Breast epithelium (tissue), 4 donors: ENCODE measurements around the gene PPP2R3A. TPM values are rescaled to one million over a fixed set of nuclear protein-coding genes. Genes with fewer than 3 reads are reported as not detected.
A peak's percentile ranks its signal among the peaks of the same experiment; 100 is the strongest.
"Not testable (repeated sequence)": the region's sequence is repeated elsewhere in the genome, so short reads cannot be mapped to it uniquely, and the experiment has no call there.

Experiments
- DNase-seq, 2 donors: peaks; one replicate each; pipeline ENCODE4 v3.0.0-alpha.2; 2019; ENCODE audit warnings: low spot score in 2 of 2
- H3K27ac ChIP-seq, 2 donors: fragments of 200-600 bp; sonication (generic) in 1 of 2; one replicate each; pipeline ENCODE4 v1.5.1; 2016 to 2019; ENCODE audit warnings: mild to moderate bottlenecking in 1 of 2
- H3K27me3 ChIP-seq, 2 donors: fragments of 200-600 bp; sonication (generic) in 1 of 2; one replicate each; pipeline versions ENCODE4 v1.5.1 to v1.6.0; 2017 to 2019; ENCODE audit warnings: control low read depth in 1 of 2, mild to moderate bottlenecking in 1 of 2
- H3K36me3 ChIP-seq: fragments of 200-600 bp; one replicate; pipeline ENCODE4 v1.5.1; 2019
- H3K4me1 ChIP-seq, 2 donors: fragments of 200-600 bp; sonication (generic); one replicate each; pipeline ENCODE4 v1.5.1; 2016 to 2019; ENCODE audit warnings: control low read depth in 1 of 2
- H3K4me3 ChIP-seq, 3 donors: fragments of 200-600 bp; sonication (generic); 1 replicate in 2 of 3; 2 replicates in 1 of 3; pipeline ENCODE4 v1.5.1; 2016 to 2019; ENCODE audit warnings: mild to moderate bottlenecking in 3 of 3, moderate library complexity in 2 of 3
- H3K9me3 ChIP-seq, 2 donors: fragments of 200-600 bp; sonication (generic) in 1 of 2; one replicate each; pipeline ENCODE4 v1.5.1; 2016 to 2019; ENCODE audit warnings: control low read depth in 1 of 2
- POLR2A ChIP-seq: fragments of 450-650 bp; IDR thresholded peaks from one replicate; pipeline ENCODE4 v1.6.1; 2016; ENCODE audit warnings: antibody characterized with exemption, mild to moderate bottlenecking, moderate library complexity
- POLR2AphosphoS5 ChIP-seq, 3 donors: sonication (generic); formaldehyde crosslinking; IDR thresholded peaks; one replicate each; pipeline ENCODE4 v1.6.1; 2017; ENCODE audit warnings: antibody characterized with exemption in 3 of 3
- intact Hi-C: fragments of 100-400 bp; cut with DNase I; formaldehyde crosslinking; loops from one replicate; pipeline ENCODE4 v1.15.1; 2023; ENCODE audit warnings: low total_unique reads
- total RNA-seq, 3 donors: library from RNA; depleted of rRNA; stranded (reverse); fragments of >200 nt; gene quantifications; one replicate each; pipeline ENCODE4 v1.1.0, GENCODE V29; 2016
- TF ChIP-seq, protein P1 (sequence below), 3 donors: fragments of 450-650 bp; IDR thresholded peaks; one replicate each; pipeline ENCODE4 v1.5.1; 2016 to 2017; ENCODE audit warnings: antibody characterized with exemption in 3 of 3, mild to moderate bottlenecking in 3 of 3, moderate library complexity in 3 of 3

The PPP2R3A gene
- total RNA-seq, 3 donors from 2014 or later: 10.4 to 43.6 (median 20.6) TPM

DNA sequence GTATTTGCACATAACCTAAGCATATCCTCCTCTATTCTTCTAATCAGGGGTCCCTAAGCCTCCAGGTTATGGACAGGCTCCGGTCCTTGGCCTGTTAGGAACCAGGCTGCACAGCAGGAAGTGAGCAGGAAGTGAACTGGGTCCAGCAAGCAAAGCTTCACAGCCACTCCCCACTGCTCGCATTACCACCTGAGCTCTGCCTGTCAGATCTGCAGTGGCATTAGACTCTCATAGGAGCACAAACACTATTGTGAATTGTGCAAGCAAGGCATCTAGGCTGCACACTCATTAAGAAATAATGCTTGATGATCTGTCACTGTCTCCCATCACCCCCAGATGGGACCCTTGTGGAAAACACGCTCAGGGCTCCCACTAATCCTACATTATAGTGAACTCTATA is 220.8 kb downstream of the PPP2R3A start:
- peaks cover 0 to 5% of the 10 kb centered on the region in 2 donors for H3K4me1 ChIP-seq
- no peak for TF ChIP-seq POLR2AphosphoS5 (IDR thresholded peaks at IDR 0.05)
- no peak for TF ChIP-seq POLR2A
- TF ChIP-seq, protein P1, sequence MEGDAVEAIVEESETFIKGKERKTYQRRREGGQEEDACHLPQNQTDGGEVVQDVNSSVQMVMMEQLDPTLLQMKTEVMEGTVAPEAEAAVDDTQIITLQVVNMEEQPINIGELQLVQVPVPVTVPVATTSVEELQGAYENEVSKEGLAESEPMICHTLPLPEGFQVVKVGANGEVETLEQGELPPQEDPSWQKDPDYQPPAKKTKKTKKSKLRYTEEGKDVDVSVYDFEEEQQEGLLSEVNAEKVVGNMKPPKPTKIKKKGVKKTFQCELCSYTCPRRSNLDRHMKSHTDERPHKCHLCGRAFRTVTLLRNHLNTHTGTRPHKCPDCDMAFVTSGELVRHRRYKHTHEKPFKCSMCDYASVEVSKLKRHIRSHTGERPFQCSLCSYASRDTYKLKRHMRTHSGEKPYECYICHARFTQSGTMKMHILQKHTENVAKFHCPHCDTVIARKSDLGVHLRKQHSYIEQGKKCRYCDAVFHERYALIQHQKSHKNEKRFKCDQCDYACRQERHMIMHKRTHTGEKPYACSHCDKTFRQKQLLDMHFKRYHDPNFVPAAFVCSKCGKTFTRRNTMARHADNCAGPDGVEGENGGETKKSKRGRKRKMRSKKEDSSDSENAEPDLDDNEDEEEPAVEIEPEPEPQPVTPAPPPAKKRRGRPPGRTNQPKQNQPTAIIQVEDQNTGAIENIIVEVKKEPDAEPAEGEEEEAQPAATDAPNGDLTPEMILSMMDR (IDR thresholded peaks at IDR 0.05): no peak
- no peaks in the 10 kb centered on the region for H3K36me3 ChIP-seq
- no peak for DNase-seq
- no peaks in the 10 kb centered on the region for H3K27me3 ChIP-seq
- H3K4me3 ChIP-seq: no peak overlapping the region
- no peaks in the 10 kb centered on the region for H3K9me3 ChIP-seq
- H3K27ac ChIP-seq: no peak overlapping the region
- intact Hi-C loops: no loop called here

DNA sequence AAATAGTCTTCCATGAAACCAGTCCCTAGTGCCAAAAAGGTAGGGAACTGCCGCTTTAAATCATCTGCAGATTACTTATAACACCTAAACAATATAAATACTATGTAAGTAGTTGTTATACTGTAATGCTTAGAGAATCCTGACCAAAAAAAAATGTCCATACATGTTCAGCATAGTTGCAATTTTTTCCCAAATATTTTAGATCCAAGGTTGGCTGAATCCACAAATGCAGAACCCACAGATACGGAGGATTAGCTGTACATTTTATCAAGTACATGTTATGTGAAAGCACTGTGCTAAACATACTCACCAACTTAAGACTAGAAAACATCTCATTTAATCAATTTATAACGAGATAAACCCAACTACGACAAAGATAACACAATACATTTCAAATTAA is 221.3 kb downstream of the PPP2R3A start:
- Histone ChIP-seq H3K27me3 (no peaks in the 10 kb centered on the region), H3K4me1 (peaks cover 0 to 5% of the 10 kb centered on the region in 2 donors), H3K27ac (no peak overlapping the region), H3K9me3 (no peaks in the 10 kb centered on the region), H3K4me3 (no peak overlapping the region), H3K36me3 (no peaks in the 10 kb centered on the region)
- intact Hi-C loops: no loop called here
- TF ChIP-seq, protein P1 (IDR thresholded peaks at IDR 0.05): no peak
- no peak for TF ChIP-seq POLR2A
- TF ChIP-seq POLR2AphosphoS5 (IDR thresholded peaks at IDR 0.05): no peak
- no peak for DNase-seq

- TF ChIP-seq POLR2A: no peak
- TF ChIP-seq, protein P1 (IDR thresholded peaks at IDR 0.05): no peak
- peaks cover 3 to 5% of the 10 kb centered on the region in 2 donors for H3K4me1 ChIP-seq
These were observed 222.3 kb downstream of the PPP2R3A start for GRCh38 chr3:136187868-136188267.

DNA sequence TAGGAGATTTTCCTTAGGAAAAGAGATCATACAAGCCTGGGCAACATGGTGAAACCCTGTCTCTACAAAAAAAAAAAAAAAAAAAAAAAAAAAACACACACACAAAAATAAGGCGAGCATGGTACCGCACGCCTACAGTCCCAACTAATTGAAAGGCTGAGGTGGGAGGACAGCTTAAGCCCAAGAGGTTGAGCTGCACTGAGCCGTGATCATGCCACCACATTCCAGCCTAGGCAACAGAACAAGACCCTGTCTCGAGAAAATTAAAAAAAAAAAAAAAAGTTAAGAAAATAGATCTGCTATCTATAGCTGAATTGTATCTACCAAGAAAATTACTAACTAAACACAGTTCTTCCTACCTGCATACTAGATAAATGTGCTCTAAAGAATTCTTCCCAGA is 223.5 kb downstream of the PPP2R3A start:
- intact Hi-C loops: no loop called here
- TF ChIP-seq, protein P1 (IDR thresholded peaks at IDR 0.05): no peak
- no peaks in the 10 kb centered on the region for H3K27me3 ChIP-seq
- H3K4me3 ChIP-seq: no peak overlapping the region
- H3K9me3 ChIP-seq: no peaks in the 10 kb centered on the region
- peaks cover 3 to 5% of the 10 kb centered on the region in 2 donors for H3K4me1 ChIP-seq
- H3K27ac ChIP-seq: no peak overlapping the region
- no peaks in the 10 kb centered on the region for H3K36me3 ChIP-seq
- DNase-seq: no peak

More at GRCh38 chr3:136187868-136188267, 222.3 kb downstream of the PPP2R3A start:
- Histone ChIP-seq H3K27ac (no peak overlapping the region), H3K36me3 (no peaks in the 10 kb centered on the region), H3K9me3 (no peaks in the 10 kb centered on the region), H3K27me3 (no peaks in the 10 kb centered on the region), H3K4me3 (no peak overlapping the region)
- no peak for DNase-seq
- intact Hi-C loops: no loop called here

GRCh38 chr3:136189859-136190617 is 224.5 kb downstream of the PPP2R3A start:
- Histone ChIP-seq H3K4me1 (peaks cover 3 to 5% of the 10 kb centered on the region in 2 donors), H3K36me3 (no peaks in the 10 kb centered on the region), H3K9me3 (no peaks in the 10 kb centered on the region), H3K27me3 (no peaks in the 10 kb centered on the region), H3K27ac (no peak overlapping the region), H3K4me3 (peak overlapping the region in 1 of 3 donors; percentile 23)
- no peak for DNase-seq
- TF ChIP-seq POLR2A (no peak), POLR2AphosphoS5 (IDR thresholded peaks at IDR 0.05) (no peak)
- TF ChIP-seq, protein P1 (IDR thresholded peaks at IDR 0.05): no peak
- intact Hi-C loops: no loop called here

DNA sequence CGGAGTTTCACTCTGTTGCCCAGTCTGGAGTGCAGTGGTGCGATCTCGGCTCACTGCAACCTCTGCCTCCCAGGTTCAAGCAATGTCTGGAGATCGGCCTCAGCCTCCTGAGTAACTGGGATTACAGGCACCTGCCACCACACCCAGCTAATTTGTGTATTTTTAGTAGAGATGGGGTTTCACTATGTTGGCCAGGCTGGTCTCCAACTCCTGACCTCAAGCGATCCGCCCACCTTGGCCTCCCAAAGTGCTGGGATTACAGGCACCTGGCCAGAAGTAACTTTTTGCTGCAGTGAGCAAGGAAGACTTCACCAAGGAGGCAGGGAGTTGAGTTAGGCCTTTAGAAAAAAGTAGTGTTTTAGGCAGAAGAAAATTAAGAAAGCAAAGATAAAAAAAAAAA is 226.7 kb downstream of the PPP2R3A start:
- H3K27me3 ChIP-seq, H3K9me3 ChIP-seq, intact Hi-C loops, H3K4me1 ChIP-seq, DNase-seq, H3K36me3 ChIP-seq: not testable (repeated sequence)
- Histone ChIP-seq H3K27ac (peak overlapping the region; percentile 43 to 71), H3K4me3 (peak overlapping the region; percentile 75 to 99 (median 88))
